H1 (cell line): ENCODE data around the gene C1GALT1. TPM values are rescaled to one million over a fixed set of nuclear protein-coding genes. Genes with fewer than 3 reads are reported as not detected.
A peak's percentile ranks its signal among the peaks of the same experiment; 100 is the strongest.

Experiments
- CTCF ChIA-PET: fragments of 300-600 bp; sonication (Branson Sonifier 250); formaldehyde crosslinking; loops from one replicate; lab custom pipeline; 2021; ENCODE audit not compliant: partially characterized antibody; lab: Charles Lee
- POLR2A ChIA-PET: fragments of 300-600 bp; sonication (Branson Sonifier 250); formaldehyde crosslinking; loops from one replicate; lab custom pipeline; 2021; ENCODE audit warnings: inconsistent platforms; ENCODE audit not compliant: partially characterized antibody; lab: Charles Lee
- DNase-seq, 2 experiments: peaks; one replicate each; pipeline versions ENCODE4 v3.0.0 to v3.0.0-alpha.2; 2010 to 2022; ENCODE audit warnings: low spot score in 2 of 2, low read depth in 1 of 2, mixed read lengths in 1 of 2
- FAIRE-seq: peaks from 2 replicates; lab custom pipeline; 2011; peaks lifted over from hg19 to GRCh38; lab: Jason Lieb, UNC
- H2AFZ ChIP-seq: 2 replicates; pipeline ENCODE4 v1.8.1; 2012; ENCODE audit warnings: low read length, inconsistent platforms
- H2AK5ac ChIP-seq: 2 replicates; pipeline ENCODE4 v1.6.1; 2013; ENCODE audit warnings: low read depth, low read length
- H2BK120ac ChIP-seq: replicated peaks from 2 replicates; pipeline ENCODE3; 2013; ENCODE audit warnings: low read depth, low read length, inconsistent platforms
- H2BK12ac ChIP-seq: 2 replicates; pipeline ENCODE4 v1.6.1; 2013; ENCODE audit warnings: low read depth, low read length
- H2BK15ac ChIP-seq: 2 replicates; pipeline ENCODE4 v1.6.1; 2013; ENCODE audit warnings: low read length
- H2BK20ac ChIP-seq: 2 replicates; pipeline ENCODE4 v1.6.1; 2013; ENCODE audit warnings: low read length
- H2BK5ac ChIP-seq: 2 replicates; pipeline ENCODE4 v1.6.1; 2013; ENCODE audit warnings: low read depth, low read length
- H3K14ac ChIP-seq: 2 replicates; pipeline ENCODE4 v1.6.1; 2013; ENCODE audit warnings: inconsistent platforms; ENCODE audit not compliant: insufficient read length
- H3K18ac ChIP-seq: 2 replicates; pipeline ENCODE4 v1.6.1; 2013; ENCODE audit warnings: low read length; ENCODE audit errors: extremely low read depth
- H3K23ac ChIP-seq: 2 replicates; pipeline ENCODE4 v1.6.1; 2013; ENCODE audit warnings: inconsistent platforms; ENCODE audit not compliant: insufficient read length
- H3K23me2 ChIP-seq: 2 replicates; pipeline ENCODE4 v1.6.1; 2013; ENCODE audit warnings: low read depth, low read length
- H3K27ac ChIP-seq: 2 replicates; pipeline ENCODE4 v1.6.1; 2011; ENCODE audit warnings: low read depth, low read length, inconsistent platforms
- H3K27me3 ChIP-seq, 4 experiments: replicated peaks in 1 of 4; 1 replicate in 1 of 4; 2 replicates in 3 of 4; pipeline versions ENCODE4 v1.6.1 to v1.8.1; 2011 to 2013; ENCODE audit warnings: low read length in 3 of 4, mild to moderate bottlenecking in 3 of 4, inconsistent platforms in 2 of 4, mixed read lengths in 2 of 4, moderate library complexity in 1 of 4; ENCODE audit not compliant: control insufficient read depth in 3 of 4, insufficient read depth in 3 of 4; ENCODE audit errors: extremely low read depth in 1 of 4
- H3K36me3 ChIP-seq, 4 experiments: 2 replicates each; pipeline versions ENCODE4 v1.6.1 to v1.8.1; 2011 to 2013; ENCODE audit warnings: mild to moderate bottlenecking in 4 of 4, low read length in 3 of 4, moderate library complexity in 2 of 4, control low read depth in 1 of 4, inconsistent platforms in 1 of 4; ENCODE audit not compliant: insufficient read depth in 4 of 4, control insufficient read depth in 2 of 4
- H3K4ac ChIP-seq: replicated peaks from 2 replicates; pipeline ENCODE3; 2013; ENCODE audit warnings: low read length, low read depth, mixed read lengths, inconsistent platforms; ENCODE audit not compliant: insufficient read length
- H3K4me1 ChIP-seq, 4 experiments: replicated peaks in 1 of 4; 1 replicate in 1 of 4; 2 replicates in 3 of 4; pipeline versions ENCODE4 v1.6.1 to v1.8.1; 2011 to 2013; ENCODE audit warnings: low read length in 3 of 4, inconsistent platforms in 2 of 4, mixed read lengths in 1 of 4; ENCODE audit not compliant: insufficient read depth in 4 of 4, control insufficient read depth in 3 of 4
- H3K4me2 ChIP-seq, 2 experiments: 2 replicates each; pipeline versions ENCODE4 v1.6.1 to v1.8.1; 2011 to 2013; ENCODE audit warnings: low read depth in 2 of 2, low read length in 2 of 2, control low read depth in 1 of 2, inconsistent platforms in 1 of 2, mild to moderate bottlenecking in 1 of 2; ENCODE audit not compliant: insufficient read depth in 1 of 2
- H3K4me3 ChIP-seq, 4 experiments: fragments of 200-600, 300-600 bp in 1 of 4; sonication (generic), shearing (Covaris generic), sonication (Bioruptor Twin) in 1 of 4; 2 replicates each; pipeline versions ENCODE4 v1.5.1 to v1.8.1; 2011 to 2016; ENCODE audit warnings: low read length in 4 of 4, low read depth in 3 of 4, control low read depth in 2 of 4, inconsistent platforms in 2 of 4, mild to moderate bottlenecking in 2 of 4, mixed read lengths in 1 of 4, moderate library complexity in 1 of 4; ENCODE audit not compliant: insufficient read depth in 2 of 4; ENCODE audit errors: extremely low read depth in 1 of 4
- H3K56ac ChIP-seq: replicated peaks from 2 replicates; pipeline ENCODE3; 2013; ENCODE audit warnings: low read depth, mild to moderate bottlenecking, mixed read lengths, low read length, inconsistent platforms; ENCODE audit not compliant: insufficient read length
- H3K79me1 ChIP-seq: 2 replicates; pipeline ENCODE4 v1.6.1; 2013; ENCODE audit warnings: low read depth, low read length, control low read depth
- H3K79me2 ChIP-seq, 2 experiments: 2 replicates each; pipeline versions ENCODE4 v1.6.1 to v1.8.1; 2012 to 2013; ENCODE audit warnings: low read length in 2 of 2, mild to moderate bottlenecking in 2 of 2, inconsistent platforms in 1 of 2; ENCODE audit not compliant: insufficient read depth in 2 of 2, control insufficient read depth in 1 of 2
- H3K9ac ChIP-seq, 4 experiments: replicated peaks in 1 of 4; 1 replicate in 1 of 4; 2 replicates in 3 of 4; pipeline versions ENCODE4 v1.6.1 to v1.8.1; 2011 to 2013; ENCODE audit warnings: low read depth in 3 of 4, low read length in 3 of 4, control low read depth in 2 of 4, mild to moderate bottlenecking in 2 of 4, moderate library complexity in 2 of 4, inconsistent platforms in 1 of 4; ENCODE audit errors: extremely low read depth in 1 of 4
- H3K9me3 ChIP-seq, 2 experiments: 2 replicates each; pipeline versions ENCODE4 v1.6.1 to v1.8.1; 2012 to 2013; ENCODE audit warnings: mild to moderate bottlenecking in 2 of 2, moderate library complexity in 2 of 2, control low read depth in 1 of 2, inconsistent platforms in 1 of 2, low read depth in 1 of 2, low read length in 1 of 2, mixed read lengths in 1 of 2; ENCODE audit not compliant: insufficient read depth in 2 of 2
- H4K20me1 ChIP-seq, 2 experiments: replicated peaks in 1 of 2; 2 replicates each; pipeline versions ENCODE3 to v1.8.1; 2011 to 2013; ENCODE audit warnings: inconsistent platforms in 2 of 2, low read length in 2 of 2, mild to moderate bottlenecking in 1 of 2; ENCODE audit not compliant: insufficient read depth in 2 of 2, control insufficient read depth in 1 of 2
- H4K5ac ChIP-seq: 2 replicates; pipeline ENCODE4 v1.6.1; 2013; ENCODE audit warnings: low read length, low read depth, mixed read lengths, inconsistent platforms; ENCODE audit not compliant: insufficient read length
- H4K8ac ChIP-seq: 2 replicates; pipeline ENCODE4 v1.8.0; 2013; ENCODE audit warnings: mild to moderate bottlenecking, moderate library complexity, low read length, inconsistent platforms; ENCODE audit not compliant: insufficient read depth; ENCODE audit errors: extremely low read depth
- H4K91ac ChIP-seq: replicated peaks from 2 replicates; pipeline ENCODE3; 2013; ENCODE audit warnings: low read length, mixed read lengths, inconsistent platforms; ENCODE audit not compliant: insufficient read length
- BRCA1 ChIP-seq: IDR thresholded peaks from 2 replicates; pipeline ENCODE4 v1.6.1; 2012; ENCODE audit warnings: low read depth, low read length, improper control_type of control experiment
- CEBPB ChIP-seq: IDR thresholded peaks from 2 replicates; pipeline ENCODE4 v1.6.1; 2012; ENCODE audit warnings: low read depth, low read length
- WGBS, 2 experiments: shearing (Covaris generic) in 1 of 2; methylation state at CpG; one replicate each; pipeline versions ENCODE4 v1.1.6 to v1.1.7; 2013 to 2015; ENCODE audit warnings: low lambda C conversion rate in 2 of 2, mixed read lengths in 2 of 2, inconsistent platforms in 1 of 2, low coverage in 1 of 2, missing lambda C conversion rate in 1 of 2; ENCODE audit not compliant: insufficient replicate concordance in 2 of 2, insufficient coverage in 1 of 2, insufficient read length in 1 of 2; ENCODE audit errors: extremely low coverage in 1 of 2, missing lambda C conversion rate in 1 of 2; 5-methylcytosine and 5-hydroxymethylcytosine counted together
- polyA plus RNA-seq, 7 experiments: library from polyadenylated mRNA; depleted of rRNA in 3 of 7; stranded (reverse) in 5 of 7; unstranded in 2 of 7; fragments of >200 nt in 5 of 7; fragments of 200-250 nt in 2 of 7; gene quantifications; 1 replicate in 5 of 7; 2 replicates in 1 of 7; 4 replicates in 1 of 7; pipeline versions ENCODE4 v1.2.1 to v1.2.3, GENCODE V29; 2011 to 2013; ENCODE audit warnings: missing spikeins in 2 of 7, mixed read lengths in 2 of 7
- total RNA-seq: library from RNA; stranded (reverse); fragmentation: NEBNext Ultra II Directional; extraction: Animal tissue kit (Norgen Biotek cat#: 25700); gene quantifications from 2 replicates; pipeline ENCODE4 v1.2.1, GENCODE V29; 2021

The C1GALT1 gene
- total and polyA plus RNA-seq, 2 of the 8 experiments (the other 6 are each of a cell fraction or from before 2014, with no cell fraction given): 18.7 to 94.2 TPM

DNA sequence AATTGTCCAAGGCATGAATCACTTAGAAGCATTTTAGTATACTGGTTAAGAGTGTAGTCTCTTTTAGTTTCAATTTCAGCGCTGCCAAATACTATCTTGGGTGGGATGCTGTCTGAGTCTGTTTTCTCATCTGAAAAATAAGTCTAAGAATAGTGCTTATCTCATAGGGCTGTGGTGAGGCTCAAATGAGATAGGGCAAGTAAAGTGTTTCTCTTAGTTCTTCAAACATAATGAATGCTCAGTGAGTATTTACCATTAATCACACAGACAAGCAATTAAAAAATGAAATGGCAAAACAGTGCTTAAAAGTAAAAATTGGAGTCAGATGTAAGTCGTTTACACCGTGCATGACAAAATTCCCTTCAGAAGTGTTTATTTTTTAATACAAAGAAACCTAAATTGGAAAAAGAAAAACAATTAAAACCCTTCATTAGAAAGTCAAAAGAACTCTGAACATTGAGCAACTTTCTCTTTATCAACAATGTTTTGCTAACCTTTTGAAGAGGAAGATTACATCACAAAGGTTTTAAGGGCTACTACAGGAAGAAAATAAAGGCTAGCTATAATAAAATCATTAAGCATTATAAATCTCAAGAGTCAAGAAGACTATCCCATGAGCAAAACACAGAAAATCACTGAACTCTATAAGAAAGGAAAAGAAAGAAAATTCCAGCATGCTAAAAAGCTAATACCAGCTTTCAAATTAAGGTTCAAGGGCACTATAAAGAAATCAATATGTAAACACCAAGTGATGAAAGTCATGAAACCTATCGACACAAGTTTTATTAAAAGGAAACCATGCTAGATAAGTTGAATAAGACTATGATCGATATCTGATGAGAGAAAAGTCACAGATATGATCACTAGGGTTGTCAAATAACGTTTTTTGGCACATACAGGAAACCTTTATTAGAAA, 45.6 kb upstream of the C1GALT1 start:
- no peak overlapping the region for H3K4me3 ChIP-seq
- no peak overlapping the region for H4K91ac ChIP-seq
- no peak overlapping the region for H3K18ac ChIP-seq
- no peak overlapping the region for H2BK120ac ChIP-seq
- no peak overlapping the region for H3K27ac ChIP-seq
- H2BK5ac ChIP-seq: no peak overlapping the region
- no peak overlapping the region for H4K5ac ChIP-seq
- no peak overlapping the region for H3K4ac ChIP-seq
- peaks cover 0 to 13% (median 4%) of the 10 kb centered on the region in 4 experiments; a peak in 3 of 7 replicates for H3K4me1 ChIP-seq
- H3K23me2 ChIP-seq: 0 out of 2 replicates have a peak, but pooled peaks cover 2% of the 10 kb centered on the region
- no peak overlapping the region for H2AFZ ChIP-seq
- no peak overlapping the region for H3K14ac ChIP-seq
- ChIA-PET POLR2A (no interaction called here), CTCF (no interaction called here)
- H3K9me3 ChIP-seq: no peaks in the 10 kb centered on the region
- H2BK15ac ChIP-seq: no peak overlapping the region
- no peak for DNase-seq
- H2AK5ac ChIP-seq: no peak overlapping the region
- H3K79me1 ChIP-seq: no peaks in the 10 kb centered on the region
- H3K23ac ChIP-seq: no peak overlapping the region
- no peak overlapping the region for H3K56ac ChIP-seq
- H3K27me3 ChIP-seq: no peaks in the 10 kb centered on the region
- H3K4me2 ChIP-seq: no peak overlapping the region
- no peaks in the 10 kb centered on the region for H4K20me1 ChIP-seq
- H3K36me3 ChIP-seq: no peaks in the 10 kb centered on the region
- TF ChIP-seq BRCA1 (no peak), CEBPB (peak; percentile 68; the same call in 1 of the 2 replicates)
- TF ChIP-seq, all 59 proteins: peak for 1
- Histone ChIP-seq H3K9ac (no peak overlapping the region), H4K8ac (no peak overlapping the region), H2BK20ac (no peak overlapping the region), H2BK12ac (no peak overlapping the region), H3K79me2 (no peaks in the 10 kb centered on the region)
- 73% methylated on average over 6 of the region's 6 CpGs; no CpG with 5 or more reads in 1 of the 2 experiments for WGBS, 2 experiments
- FAIRE-seq: no peak
